ENCODE data around the gene TNNT3. TPM values are rescaled to one million over a fixed set of nuclear protein-coding genes. Genes with fewer than 3 reads are reported as not detected.

The TNNT3 gene
- polyA plus RNA-seq, 3 donors, result 5.3 to 7.3 (median 5.9) TPM

DNA sequence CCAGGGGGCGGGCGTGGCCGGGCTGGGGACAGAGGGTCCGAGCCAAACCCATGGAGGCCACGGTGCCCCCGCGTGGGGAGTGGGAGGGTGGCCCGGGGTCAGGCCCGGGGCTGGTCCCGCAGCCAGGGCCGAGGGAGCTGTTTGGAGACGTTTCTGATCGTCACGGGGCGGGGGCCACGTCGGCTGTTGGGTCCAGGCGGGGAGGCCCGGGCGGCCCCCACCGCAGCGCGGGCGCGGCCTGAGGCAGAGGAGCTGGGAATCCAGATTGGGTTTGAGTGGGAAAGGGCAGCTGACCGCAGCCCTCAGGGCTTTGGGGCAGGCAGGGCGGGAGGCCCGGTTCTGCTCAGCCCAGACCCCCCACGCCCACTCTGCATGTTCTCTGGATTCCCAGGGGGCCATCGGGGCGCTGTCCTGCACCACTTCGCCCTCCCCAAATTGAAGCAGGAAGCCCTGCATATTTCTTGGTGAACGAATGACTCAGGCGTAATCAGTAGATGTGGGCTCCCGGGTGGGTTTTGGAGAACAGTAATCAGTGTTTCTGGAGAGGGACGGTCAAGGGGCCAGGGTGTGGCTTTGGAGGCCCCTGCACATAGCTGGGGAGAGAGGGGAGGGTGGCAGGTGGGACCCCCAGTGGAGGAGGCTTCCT lies 28.2 kb downstream of the TNNT3 start:
- DNase-seq (ENCODE audit: low read depth in 3 of 3, low spot score in 2 of 3), result no peak

DNA sequence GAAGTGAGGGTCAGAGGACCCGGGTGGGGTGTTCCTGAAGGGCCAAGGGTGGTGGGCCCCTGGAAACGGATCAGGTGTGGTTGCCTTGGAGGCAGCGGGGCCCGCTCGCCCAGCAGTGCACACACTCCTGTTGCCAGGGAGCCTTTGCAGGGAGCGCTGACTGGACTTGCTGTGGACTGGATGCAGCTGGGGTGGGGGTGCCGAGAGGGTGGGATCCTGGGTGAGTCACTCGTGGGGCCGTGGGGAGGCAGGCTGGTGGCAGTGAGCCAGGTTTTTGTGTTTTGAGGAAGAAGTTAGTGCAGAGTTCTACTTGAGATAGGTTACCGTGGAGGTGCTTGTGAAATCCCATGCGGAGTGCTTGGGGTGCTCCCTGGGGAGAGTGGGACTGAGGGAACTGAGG lies 28.9 kb downstream of the TNNT3 start:
- no peak for DNase-seq (ENCODE audit: low read depth in 3 of 3, low spot score in 2 of 3)

DNA sequence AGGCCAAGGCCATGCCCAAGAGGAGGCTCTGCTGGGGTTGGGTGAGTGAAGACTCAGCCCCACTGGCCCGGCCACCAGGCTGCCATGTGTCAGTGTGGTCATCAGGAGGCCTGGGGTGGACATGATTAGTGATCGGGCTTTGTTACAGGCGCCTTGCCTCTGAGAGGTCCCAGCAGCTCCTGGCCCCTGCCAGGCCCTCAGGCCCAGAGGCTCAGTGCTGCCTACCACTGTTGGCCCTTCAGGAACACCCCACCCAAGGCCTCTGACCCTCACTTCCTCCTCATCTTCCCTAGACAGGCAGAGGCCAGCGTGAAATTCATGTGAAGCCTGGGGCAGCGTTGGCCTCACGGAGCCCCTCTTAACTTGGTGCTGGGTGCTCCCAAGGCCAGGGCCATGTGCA lies 29.8 kb downstream of the TNNT3 start:
- no peak for DNase-seq (ENCODE audit: low read depth in 3 of 3, low spot score in 2 of 3)

DNA sequence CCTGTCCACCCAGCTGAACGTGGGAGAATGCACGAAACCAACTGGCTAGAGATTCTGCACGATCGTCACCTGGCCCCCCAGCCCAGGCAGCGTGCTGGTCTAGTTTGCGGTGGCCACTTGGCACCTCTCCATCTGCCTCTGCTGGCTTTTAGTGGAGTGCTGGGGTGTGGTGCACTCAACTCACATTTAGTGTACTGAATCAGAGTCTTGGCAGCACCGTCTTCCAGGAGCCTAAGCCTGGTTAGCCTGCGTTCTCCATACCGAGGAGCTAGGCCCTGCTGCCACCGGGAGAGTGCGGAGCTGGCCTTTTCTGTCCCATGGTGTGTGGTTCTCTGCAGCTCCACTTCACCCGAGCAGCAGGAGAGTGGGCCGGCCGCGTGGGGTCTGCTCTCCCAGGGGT lies 30.4 kb downstream of the TNNT3 start:
- DNase-seq (ENCODE audit: low read depth in 3 of 3, low spot score in 2 of 3), result no peak

DNA sequence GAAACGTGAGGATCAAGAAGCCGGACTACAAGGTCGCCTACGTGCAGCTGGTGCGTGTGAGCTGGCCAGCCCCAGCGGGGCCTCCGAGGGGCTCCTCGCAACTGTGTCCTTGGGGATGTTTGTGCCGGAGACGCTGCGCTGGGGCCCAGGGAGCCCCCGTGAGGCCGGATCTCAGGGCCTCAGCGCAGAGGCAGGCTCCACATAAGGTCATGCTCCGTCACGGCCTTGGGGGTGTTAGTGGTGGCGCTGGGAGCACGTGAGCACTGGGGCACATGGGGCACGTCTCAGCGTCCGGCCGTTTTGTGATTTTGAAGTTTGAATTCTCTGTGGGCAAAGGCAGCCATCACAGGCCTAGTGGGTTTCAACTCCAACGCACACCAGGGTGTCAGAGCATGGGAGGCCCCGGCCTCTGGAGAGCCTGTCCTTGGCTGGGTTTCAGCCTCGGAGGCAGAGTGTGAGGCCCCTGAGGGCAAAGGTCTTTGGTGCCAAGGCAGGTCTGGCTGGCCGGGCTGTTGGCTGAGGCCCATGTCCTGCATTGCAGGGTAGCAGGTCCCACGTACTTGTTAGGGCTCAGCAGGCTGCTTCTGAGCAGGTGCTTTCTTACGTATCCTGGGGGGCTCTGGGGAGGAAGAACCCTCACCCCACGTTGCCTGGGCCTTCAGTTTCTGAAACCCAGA lies 33.4 kb downstream of the TNNT3 start:
- no peak for DNase-seq (ENCODE audit: low read depth in 3 of 3, low spot score in 2 of 3)

DNA sequence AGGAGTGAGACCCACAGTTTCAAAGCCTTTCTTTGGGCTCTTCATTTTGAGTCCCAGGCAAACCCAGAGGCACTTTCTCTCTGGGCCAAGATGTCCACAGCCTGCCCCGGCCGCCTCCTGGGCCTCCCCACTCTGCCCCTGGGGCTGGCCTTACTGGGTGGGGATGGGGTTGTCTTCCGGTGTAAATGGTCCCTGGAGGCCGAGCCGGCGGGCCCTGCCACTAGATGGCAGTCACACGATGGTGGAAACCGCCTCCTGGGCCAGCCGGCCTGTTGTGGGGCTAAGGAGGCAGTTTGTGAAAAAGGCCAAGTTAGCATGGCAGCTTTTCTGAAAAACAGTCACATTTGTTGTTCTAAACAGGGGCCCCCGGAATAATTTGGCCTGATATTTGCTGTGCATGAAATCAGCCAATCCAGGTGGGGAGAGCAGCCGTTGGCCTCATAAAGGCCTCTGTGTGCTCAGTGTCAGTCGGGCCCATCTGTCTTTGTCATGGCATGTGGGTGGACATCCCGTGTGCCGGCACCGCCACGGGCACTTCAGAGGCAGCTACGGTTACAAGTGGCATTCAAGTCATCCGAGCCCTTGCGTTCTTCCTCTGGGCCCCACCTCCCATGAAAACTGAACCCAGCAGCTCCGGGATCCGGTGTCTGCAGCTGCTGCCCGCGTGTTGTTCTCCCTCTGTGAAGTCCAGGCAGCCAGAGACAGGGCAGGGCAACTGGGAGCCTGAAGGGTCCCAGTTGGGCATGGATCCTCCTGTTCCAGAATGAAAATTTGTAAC lies 34.2 kb downstream of the TNNT3 start:
- no peak for DNase-seq (ENCODE audit: low read depth in 3 of 3, low spot score in 2 of 3)

DNA sequence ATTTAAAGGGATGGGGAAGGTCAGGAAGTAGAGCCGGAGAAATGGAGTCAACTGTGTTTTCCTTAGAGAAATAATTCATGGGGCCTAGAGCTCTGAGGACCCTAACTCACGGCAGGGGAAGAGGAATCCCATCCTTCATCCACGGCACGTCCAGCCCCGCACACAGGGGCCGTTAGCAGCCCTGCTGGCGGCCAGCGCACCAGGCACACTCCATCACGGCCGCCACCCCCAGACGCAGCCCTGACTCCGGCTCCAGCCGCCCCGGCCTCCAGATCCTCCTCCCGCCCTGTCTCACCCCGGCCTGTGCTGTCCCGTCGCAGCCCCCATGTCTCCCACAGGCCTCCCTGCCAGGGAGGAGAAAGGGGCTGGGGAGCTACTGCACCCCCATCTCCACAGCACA lies 38.9 kb downstream of the TNNT3 start:
- no peak for DNase-seq (ENCODE audit: low read depth in 3 of 3, low spot score in 2 of 3)

DNA sequence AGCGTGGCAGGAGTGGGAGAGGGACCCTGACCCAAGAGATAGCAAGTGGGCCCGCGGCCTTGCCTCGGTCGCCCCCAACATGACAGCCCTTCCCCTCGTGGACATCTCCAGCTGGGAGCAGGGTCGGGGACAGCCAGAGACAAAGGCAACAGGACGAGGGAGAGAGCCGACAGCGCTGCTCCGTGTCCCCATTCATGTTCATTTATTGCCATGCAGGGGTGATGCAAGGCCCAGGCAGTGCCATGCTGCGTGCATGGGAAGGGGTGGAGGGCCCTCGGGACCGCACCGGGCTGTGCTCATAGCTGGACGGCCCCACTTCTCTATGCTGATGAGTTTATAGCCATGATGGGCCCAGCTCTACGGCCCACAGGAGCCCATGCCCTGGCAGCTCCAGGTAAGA lies 40.3 kb downstream of the TNNT3 start:
- no peak for DNase-seq (ENCODE audit: low read depth in 3 of 3, low spot score in 2 of 3)

DNA sequence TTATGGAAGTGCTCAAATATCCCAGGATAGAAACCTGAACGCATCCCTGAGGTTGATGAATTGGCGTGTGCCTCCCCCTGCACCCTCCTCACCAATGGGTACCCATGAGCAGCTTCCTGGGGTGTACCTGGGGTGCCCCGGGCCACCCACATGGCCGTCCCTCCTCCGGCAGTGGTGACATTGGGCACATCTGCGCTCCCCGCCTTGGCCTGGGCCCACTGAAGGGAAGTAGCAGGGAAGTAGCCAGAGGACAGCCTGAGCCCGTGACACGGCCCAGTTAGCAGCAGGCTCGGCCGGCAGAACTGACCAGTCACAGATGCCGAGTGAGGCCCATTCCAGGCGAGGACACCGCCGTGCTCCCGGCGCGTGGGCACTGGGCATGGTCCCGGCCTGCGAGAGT lies 44.4 kb downstream of the TNNT3 start:
- DNase-seq (ENCODE audit: low read depth in 3 of 3, low spot score in 2 of 3), result no peak

DNA sequence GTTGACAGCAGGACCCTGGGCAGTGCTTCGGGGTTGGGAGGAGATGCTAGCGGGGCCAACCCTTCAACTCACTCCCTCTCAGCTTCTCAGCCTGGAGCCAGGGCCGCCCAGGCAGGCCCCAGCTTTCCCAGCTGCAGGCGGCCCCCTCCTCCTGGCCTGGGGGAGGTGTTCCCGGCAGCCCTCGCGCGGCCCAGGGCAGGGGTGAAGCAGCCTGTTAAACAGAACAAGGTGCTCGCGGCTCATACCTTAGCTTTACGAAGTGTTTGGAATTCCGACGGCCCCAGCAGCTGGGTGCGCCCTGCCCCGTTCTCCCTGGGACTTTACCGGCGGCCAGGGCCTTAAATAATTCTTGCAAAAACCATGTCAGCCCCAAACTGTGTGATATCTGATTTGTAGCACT lies 44.8 kb downstream of the TNNT3 start:
- no peak for DNase-seq (ENCODE audit: low read depth in 3 of 3, low spot score in 2 of 3)

DNA sequence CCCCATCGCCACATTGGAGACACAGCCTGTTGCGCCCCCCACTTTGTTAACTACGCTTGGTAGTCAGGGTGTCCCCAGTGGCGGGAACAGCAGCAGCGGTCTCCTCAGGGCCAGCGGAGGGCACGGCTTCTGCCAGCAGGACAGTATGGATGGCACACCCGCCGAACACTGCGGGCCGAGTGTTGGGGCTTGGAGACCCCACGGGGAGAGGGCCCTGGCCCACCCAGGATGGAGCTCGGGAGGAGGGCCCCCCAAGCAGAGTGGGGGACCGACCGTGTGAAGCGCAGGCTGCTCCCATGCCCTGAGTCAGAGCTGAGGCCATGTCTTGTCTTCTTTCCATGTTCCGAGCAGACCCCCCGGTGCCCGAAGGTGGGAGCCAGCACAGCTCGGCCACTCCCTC lies 45.5 kb downstream of the TNNT3 start:
- no peak for DNase-seq (ENCODE audit: low read depth in 3 of 3, low spot score in 2 of 3)

DNA sequence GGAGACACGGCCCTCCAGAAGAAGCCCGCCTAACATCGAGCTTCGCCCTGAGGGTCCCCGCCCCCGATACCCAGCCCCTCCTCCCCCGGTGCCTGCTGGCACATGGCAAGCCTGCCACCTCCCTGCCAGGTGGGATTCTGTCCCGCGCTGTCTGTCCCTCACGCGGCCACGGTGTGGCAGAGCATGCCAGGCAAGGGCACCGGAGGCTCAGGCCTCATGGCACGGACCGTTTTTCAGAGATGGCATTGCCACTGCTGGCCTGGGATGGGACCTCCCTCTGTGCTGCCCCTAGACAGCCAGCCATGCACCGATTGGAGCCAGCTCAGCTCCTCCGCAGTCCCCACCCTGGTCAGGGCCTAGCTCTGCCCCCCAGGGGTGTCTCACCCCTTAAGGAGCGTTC lies 47.0 kb downstream of the TNNT3 start:
- no peak for DNase-seq (ENCODE audit: low read depth in 3 of 3, low spot score in 2 of 3)

DNA sequence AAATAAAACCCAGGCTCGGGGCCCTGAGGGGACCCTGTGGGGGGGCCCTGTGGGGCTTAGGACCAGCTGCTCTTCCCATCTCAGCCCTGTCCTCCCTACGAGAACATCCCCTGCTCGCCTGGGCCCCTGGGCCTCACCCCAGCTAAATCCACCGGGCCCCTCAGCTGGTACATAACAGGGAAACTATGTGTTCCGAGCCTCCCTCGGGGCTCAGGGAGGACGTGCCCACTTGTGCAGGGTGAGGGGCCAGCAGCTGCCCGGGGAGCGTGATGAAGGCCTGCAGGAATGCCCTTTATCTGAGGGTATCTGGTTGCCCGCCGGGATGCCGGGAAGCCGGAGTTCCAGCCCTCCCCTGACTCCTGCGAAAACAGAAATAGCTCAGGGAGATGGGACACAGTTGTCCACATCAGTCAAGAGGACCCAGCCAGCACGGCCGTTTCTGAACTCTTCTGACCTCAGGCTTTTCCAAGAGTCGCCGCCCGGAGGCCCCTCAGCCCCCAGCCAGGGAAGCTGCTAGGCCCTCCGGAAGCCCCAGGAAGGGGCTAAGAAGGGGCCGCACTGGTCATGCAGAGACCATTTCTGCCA lies 48.2 kb downstream of the TNNT3 start:
- DNase-seq (ENCODE audit: low read depth in 3 of 3, low spot score in 2 of 3), result no peak

DNA sequence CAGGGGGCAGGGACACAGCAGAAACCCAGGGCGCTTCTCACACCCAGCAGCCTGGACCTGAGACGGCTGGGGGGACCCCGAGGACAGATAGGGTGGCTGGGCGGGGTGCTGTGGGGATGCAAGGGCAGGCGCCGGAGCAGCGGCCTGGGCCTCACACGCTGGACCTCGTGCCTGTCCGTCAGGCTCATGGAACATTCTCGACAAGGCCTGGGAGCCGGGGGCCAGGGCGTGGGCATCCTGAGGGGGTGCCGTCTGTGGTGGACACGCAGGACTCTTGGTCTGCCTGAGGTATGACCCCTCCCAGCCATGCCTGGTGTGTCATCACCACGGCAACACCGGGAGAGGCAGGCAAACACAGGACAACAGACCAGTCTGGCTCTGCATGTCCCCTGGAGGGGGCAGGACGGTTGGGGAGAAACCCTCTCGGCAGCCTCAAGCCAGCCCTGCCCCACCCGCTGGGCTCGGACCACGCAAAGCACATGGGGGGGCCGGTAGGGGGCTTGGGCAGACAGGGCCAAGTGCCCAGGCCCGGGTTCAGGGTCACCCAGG lies 49.0 kb downstream of the TNNT3 start:
- no peak for DNase-seq (ENCODE audit: low read depth in 3 of 3, low spot score in 2 of 3)

DNA sequence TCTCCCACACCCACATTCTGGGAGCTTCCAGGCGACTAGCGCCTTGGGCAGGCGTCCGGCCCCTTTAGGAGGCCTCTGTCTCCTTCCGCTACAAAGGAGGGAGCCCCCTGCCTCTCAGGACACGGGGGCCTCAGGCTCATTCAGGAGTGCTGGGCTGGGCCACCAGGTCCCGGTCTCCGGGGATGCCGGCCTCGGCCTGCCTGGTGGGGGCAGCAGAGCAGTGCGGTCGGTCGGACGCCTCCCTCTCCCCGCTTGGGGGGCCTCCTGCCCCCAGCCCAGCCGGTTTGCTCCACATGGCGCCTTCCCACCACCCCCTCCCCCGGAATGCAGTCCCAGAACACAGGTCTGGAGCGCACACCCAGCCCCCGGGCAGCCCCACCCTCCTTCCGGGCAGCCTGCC lies 49.5 kb downstream of the TNNT3 start:
- no peak for DNase-seq (ENCODE audit: low read depth in 3 of 3, low spot score in 2 of 3)

DNA sequence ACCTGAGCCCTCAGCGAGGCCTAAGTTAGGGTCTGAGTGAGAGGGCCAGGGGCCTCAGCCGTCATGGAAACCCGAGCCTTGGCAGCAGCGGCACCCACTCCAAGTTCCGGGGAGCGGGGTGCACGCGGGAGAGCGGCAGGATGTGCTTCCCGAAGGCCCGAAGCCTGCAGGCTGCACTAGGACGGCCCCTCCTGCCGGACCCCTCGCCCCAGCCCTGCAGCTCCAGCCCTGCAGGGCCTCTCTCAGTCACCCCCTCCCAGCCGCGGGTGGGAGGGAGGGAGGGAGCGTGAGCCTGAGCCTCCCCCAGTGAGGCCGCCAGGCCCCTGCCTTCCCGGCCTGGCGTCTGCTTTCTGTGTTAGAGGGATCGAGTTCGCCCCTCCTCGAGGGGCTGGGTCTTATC lies 50.3 kb downstream of the TNNT3 start:
- no peak for DNase-seq (ENCODE audit: low read depth in 3 of 3, low spot score in 2 of 3)

DNA sequence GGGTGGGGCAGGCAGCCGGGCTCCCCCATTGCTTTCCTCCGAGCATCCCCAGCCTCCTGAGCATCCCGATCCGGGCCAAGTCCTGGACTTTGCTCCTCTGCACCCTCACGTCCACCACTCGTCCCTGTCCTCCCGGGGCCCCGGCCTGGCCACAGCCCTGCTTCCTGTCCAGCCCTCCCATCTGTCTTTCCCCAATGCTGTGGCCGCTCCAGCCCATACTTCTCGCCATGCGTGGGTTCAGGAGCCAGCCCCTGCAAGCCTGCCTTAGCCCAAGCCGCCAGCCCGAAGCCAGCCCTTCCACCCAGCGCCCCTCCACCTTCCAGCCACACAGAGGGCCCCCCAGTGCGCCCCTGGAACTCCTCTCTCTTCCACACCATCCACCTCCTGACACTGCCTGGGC lies 51.5 kb downstream of the TNNT3 start:
- no peak for DNase-seq (ENCODE audit: low read depth in 3 of 3, low spot score in 2 of 3)

DNA sequence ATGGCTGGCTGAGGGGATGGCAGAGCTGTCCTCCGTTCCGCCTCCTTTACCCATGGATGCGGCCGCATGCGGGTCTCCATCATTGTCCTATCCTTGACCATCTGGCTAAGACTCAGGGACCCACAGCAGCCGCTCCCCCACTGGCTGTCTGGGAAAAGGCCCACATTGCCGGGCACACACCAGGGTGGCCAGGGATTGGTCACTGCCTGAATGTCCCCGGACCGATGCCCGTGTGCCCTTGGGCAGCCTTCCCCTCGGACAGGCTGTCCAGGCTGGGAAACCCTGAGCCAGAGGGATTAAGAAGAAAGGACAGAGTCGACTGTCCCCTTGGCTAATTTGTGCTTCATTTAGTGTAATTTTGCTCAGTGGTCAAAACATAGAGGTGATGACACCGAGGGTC lies 55.7 kb downstream of the TNNT3 start:
- DNase-seq (ENCODE audit: low read depth in 3 of 3, low spot score in 2 of 3), result no peak

DNA sequence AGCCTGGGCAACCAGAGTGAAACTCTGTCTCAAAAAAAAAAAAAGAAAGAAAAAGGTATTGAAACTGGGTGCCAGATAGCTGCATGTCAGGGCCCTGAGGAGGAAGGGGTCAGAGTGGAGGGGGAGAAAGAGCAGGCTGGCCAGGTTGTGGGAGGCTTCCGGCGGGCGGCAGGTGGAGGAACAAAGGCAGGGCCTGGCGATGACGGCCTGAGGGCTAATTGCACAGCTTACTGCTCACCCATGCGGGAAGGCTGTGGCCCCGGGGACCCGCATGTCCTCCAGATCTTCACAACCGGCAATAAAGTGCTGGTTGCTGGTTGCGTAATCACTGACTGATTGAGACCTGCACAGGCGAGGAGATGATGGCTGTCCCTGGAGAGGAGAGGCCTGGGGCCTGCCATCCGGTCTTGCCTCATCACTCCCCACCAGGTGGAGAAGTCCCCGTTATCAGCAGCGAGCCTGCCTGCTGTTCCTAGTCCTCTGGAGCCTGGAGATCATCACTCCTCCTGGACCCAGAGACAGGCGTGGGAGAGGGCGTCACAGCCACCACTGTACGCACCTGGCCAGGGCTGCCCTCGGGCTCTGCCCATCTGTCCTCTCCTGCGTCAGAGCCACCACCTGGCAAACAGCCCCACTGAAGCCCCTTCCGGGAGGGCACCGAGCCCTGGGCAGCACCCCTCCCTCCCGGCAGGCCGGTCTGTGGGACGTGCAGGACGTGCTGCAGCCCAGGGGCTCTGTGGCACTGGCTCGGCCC lies 59.4 kb downstream of the TNNT3 start:
- DNase-seq (ENCODE audit: low read depth in 3 of 3, low spot score in 2 of 3), result no peak

DNA sequence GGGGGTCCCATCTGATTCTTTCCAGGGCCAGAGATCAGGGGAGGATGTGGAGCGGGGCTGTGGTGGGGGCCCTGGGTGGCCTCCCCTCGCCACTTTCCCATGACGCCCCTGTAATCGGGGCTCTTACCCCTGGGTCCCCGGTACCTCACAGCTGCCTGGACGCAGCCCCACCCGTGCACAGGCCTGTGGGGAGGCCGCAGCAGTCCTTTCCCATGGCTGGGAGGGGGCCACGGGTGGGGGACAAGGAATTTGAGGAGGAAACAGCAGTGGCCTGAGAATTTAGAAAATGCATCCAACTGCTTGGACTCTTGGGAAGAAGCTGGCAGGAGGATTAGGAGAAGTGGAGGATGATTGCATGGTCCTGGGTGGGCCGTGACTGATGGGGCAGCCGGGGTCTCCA lies 60.1 kb downstream of the TNNT3 start:
- DNase-seq (ENCODE audit: low read depth in 3 of 3, low spot score in 2 of 3), result no peak
